Measurements from ENCODE around the gene KLHDC4.
"Not testable (repeated sequence)": the region's sequence is repeated elsewhere in the genome, so short reads cannot be mapped to it uniquely, and the experiment has no call there.

Gene KLHDC4

GRCh38 chr16:87722590-87723225 lies 43.1 kb downstream of the KLHDC4 start:
- Histone ChIP-seq H3K4me3 (ENCODE audit: low read depth, low read length) (no peak overlapping the region), H3K9me3 (ENCODE audit: control insufficient read depth, insufficient read depth, low read length) (no peaks in the 10 kb centered on the region), H3K4me1 (ENCODE audit: control insufficient read depth, insufficient read depth, low read length) (no peaks in the 10 kb centered on the region), H3K36me3 (ENCODE audit: control insufficient read depth, insufficient read depth, low read length) (peaks cover 33% of the 10 kb centered on the region), H3K9ac (ENCODE audit: low read depth, low read length) (no peak overlapping the region), H3K27me3 (ENCODE audit: control insufficient read depth, insufficient read depth, low read length) (no peaks in the 10 kb centered on the region)

- Histone ChIP-seq H3K4me1 (ENCODE audit: control insufficient read depth, insufficient read depth, low read length) (no peaks in the 10 kb centered on the region), H3K9ac (ENCODE audit: low read depth, low read length) (no peak overlapping the region), H3K4me3 (ENCODE audit: low read depth, low read length) (no peak overlapping the region), H3K27me3 (ENCODE audit: control insufficient read depth, insufficient read depth, low read length) (no peaks in the 10 kb centered on the region), H3K36me3 (ENCODE audit: control insufficient read depth, insufficient read depth, low read length) (peaks cover 26% of the 10 kb centered on the region), H3K9me3 (ENCODE audit: control insufficient read depth, insufficient read depth, low read length) (no peaks in the 10 kb centered on the region)
These were observed 43.9 kb downstream of the KLHDC4 start for GRCh38 chr16:87721622-87722585.

- H3K4me3 ChIP-seq (ENCODE audit: low read depth, low read length) = no peak overlapping the region
- H3K9me3 ChIP-seq (ENCODE audit: control insufficient read depth, insufficient read depth, low read length) = no peaks in the 10 kb centered on the region
- no peaks in the 10 kb centered on the region for H3K27me3 ChIP-seq (ENCODE audit: control insufficient read depth, insufficient read depth, low read length)
- no peaks in the 10 kb centered on the region for H3K4me1 ChIP-seq (ENCODE audit: control insufficient read depth, insufficient read depth, low read length)
- H3K9ac ChIP-seq (ENCODE audit: low read depth, low read length) = no peak overlapping the region
- peaks cover 27% of the 10 kb centered on the region for H3K36me3 ChIP-seq (ENCODE audit: control insufficient read depth, insufficient read depth, low read length)
These were observed 45.3 kb downstream of the KLHDC4 start for GRCh38 chr16:87720446-87720845.

GRCh38 chr16:87718831-87719230 lies 47.0 kb downstream of the KLHDC4 start:
- not testable (repeated sequence) for H3K27me3 ChIP-seq (ENCODE audit: control insufficient read depth, insufficient read depth, low read length); H3K9ac ChIP-seq (ENCODE audit: low read depth, low read length); H3K4me1 ChIP-seq (ENCODE audit: control insufficient read depth, insufficient read depth, low read length); H3K4me3 ChIP-seq (ENCODE audit: low read depth, low read length); H3K9me3 ChIP-seq (ENCODE audit: control insufficient read depth, insufficient read depth, low read length)
- peaks cover 37% of the 10 kb centered on the region for H3K36me3 ChIP-seq (ENCODE audit: control insufficient read depth, insufficient read depth, low read length)

GRCh38 chr16:87715658-87716057 lies 50.1 kb downstream of the KLHDC4 start:
- no peak overlapping the region for H3K4me3 ChIP-seq (ENCODE audit: low read depth, low read length)
- H3K9me3 ChIP-seq (ENCODE audit: control insufficient read depth, insufficient read depth, low read length) = no peaks in the 10 kb centered on the region
- no peak overlapping the region for H3K9ac ChIP-seq (ENCODE audit: low read depth, low read length)
- H3K4me1 ChIP-seq (ENCODE audit: control insufficient read depth, insufficient read depth, low read length) = no peaks in the 10 kb centered on the region
- H3K36me3 ChIP-seq (ENCODE audit: control insufficient read depth, insufficient read depth, low read length) = peaks cover 36% of the 10 kb centered on the region
- no peaks in the 10 kb centered on the region for H3K27me3 ChIP-seq (ENCODE audit: control insufficient read depth, insufficient read depth, low read length)

DNA sequence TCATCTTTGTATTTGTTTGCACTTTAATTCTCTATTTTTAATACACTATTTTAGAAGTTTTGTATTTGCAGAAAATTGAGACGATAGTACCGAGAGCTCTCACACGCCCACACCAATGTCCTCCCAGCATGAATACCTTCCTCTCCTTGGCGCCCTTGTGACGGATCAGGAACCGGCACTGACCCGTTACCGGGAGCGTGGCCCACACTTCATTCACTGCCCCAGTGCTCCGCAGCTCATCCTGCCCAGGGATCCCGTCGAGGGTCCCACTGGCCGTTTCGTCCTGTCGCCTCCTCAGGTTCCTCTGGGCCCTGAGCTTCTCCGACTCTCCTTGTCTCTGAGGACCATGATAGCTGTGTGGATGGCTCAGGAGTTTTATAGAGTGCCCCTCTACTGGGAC lies 50.6 kb downstream of the KLHDC4 start:
- Histone ChIP-seq H3K9me3 (ENCODE audit: control insufficient read depth, insufficient read depth, low read length) (no peaks in the 10 kb centered on the region), H3K4me1 (ENCODE audit: control insufficient read depth, insufficient read depth, low read length) (no peaks in the 10 kb centered on the region), H3K27me3 (ENCODE audit: control insufficient read depth, insufficient read depth, low read length) (no peaks in the 10 kb centered on the region), H3K36me3 (ENCODE audit: control insufficient read depth, insufficient read depth, low read length) (peaks cover 36% of the 10 kb centered on the region), H3K9ac (ENCODE audit: low read depth, low read length) (no peak overlapping the region), H3K4me3 (ENCODE audit: low read depth, low read length) (no peak overlapping the region)

DNA sequence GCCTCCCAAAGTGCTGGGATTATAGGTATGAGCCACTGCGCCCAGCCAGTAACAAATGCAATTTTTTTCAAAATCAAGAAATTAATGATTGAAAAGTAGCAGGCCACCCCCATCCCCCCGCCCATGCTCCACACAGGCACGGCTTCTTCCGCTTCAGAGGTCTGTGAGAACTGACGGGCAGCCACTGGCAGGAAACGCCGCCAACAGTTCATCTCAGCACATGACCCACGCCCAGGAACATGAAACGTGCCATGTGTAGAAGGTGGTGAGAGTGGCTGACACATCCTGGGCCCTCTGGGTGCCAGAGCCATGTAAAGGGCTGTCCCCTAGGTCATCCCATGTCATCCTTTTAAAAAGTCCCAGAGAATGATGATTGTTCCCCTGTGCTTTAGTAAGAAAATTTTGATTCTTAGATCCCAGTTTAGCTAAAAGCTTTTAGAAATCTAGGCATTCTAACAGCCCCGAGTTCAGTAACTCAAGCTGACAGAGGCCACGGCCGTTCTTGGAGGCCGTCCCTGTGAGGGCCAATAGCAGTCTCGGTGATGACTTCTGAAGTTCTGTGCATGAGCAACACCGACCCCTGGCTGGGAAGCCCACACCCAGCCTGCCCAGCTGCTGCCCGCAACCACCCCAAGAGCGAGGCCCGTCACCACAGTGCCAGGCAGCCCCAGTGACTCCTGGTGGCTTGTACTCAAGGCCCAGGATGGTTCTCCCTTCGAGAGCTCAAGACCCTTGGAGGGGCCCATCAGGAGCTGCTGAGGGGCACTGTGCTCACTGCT lies 52.1 kb downstream of the KLHDC4 start:
- Histone ChIP-seq H3K36me3 (ENCODE audit: control insufficient read depth, insufficient read depth, low read length) (peaks cover 41% of the 10 kb centered on the region), H3K9me3 (ENCODE audit: control insufficient read depth, insufficient read depth, low read length) (no peaks in the 10 kb centered on the region), H3K27me3 (ENCODE audit: control insufficient read depth, insufficient read depth, low read length) (no peaks in the 10 kb centered on the region), H3K4me1 (ENCODE audit: control insufficient read depth, insufficient read depth, low read length) (no peaks in the 10 kb centered on the region), H3K9ac (ENCODE audit: low read depth, low read length) (no peak overlapping the region), H3K4me3 (ENCODE audit: low read depth, low read length) (no peak overlapping the region)

GRCh38 chr16:87712184-87712762 lies 53.5 kb downstream of the KLHDC4 start:
- H3K9ac ChIP-seq (ENCODE audit: low read depth, low read length) = no peak overlapping the region
- peaks cover 50% of the 10 kb centered on the region for H3K36me3 ChIP-seq (ENCODE audit: control insufficient read depth, insufficient read depth, low read length)
- no peaks in the 10 kb centered on the region for H3K27me3 ChIP-seq (ENCODE audit: control insufficient read depth, insufficient read depth, low read length)
- H3K4me3 ChIP-seq (ENCODE audit: low read depth, low read length) = no peak overlapping the region
- H3K4me1 ChIP-seq (ENCODE audit: control insufficient read depth, insufficient read depth, low read length) = no peaks in the 10 kb centered on the region
- H3K9me3 ChIP-seq (ENCODE audit: control insufficient read depth, insufficient read depth, low read length) = no peaks in the 10 kb centered on the region

- Histone ChIP-seq H3K36me3 (ENCODE audit: control insufficient read depth, insufficient read depth, low read length) (peaks cover 53% of the 10 kb centered on the region), H3K27me3 (ENCODE audit: control insufficient read depth, insufficient read depth, low read length) (no peaks in the 10 kb centered on the region), H3K4me1 (ENCODE audit: control insufficient read depth, insufficient read depth, low read length) (peaks cover 2% of the 10 kb centered on the region), H3K9ac (ENCODE audit: low read depth, low read length) (no peak overlapping the region), H3K4me3 (ENCODE audit: low read depth, low read length) (no peak overlapping the region), H3K9me3 (ENCODE audit: control insufficient read depth, insufficient read depth, low read length) (no peaks in the 10 kb centered on the region)
These were observed 54.9 kb downstream of the KLHDC4 start for GRCh38 chr16:87710887-87711286.

GRCh38 chr16:87709677-87710076 lies 56.1 kb downstream of the KLHDC4 start:
- no peak overlapping the region for H3K4me3 ChIP-seq (ENCODE audit: low read depth, low read length)
- peaks cover 45% of the 10 kb centered on the region for H3K36me3 ChIP-seq (ENCODE audit: control insufficient read depth, insufficient read depth, low read length)
- peaks cover 2% of the 10 kb centered on the region for H3K4me1 ChIP-seq (ENCODE audit: control insufficient read depth, insufficient read depth, low read length)
- no peak overlapping the region for H3K9ac ChIP-seq (ENCODE audit: low read depth, low read length)
- H3K27me3 ChIP-seq (ENCODE audit: control insufficient read depth, insufficient read depth, low read length) = no peaks in the 10 kb centered on the region
- H3K9me3 ChIP-seq (ENCODE audit: control insufficient read depth, insufficient read depth, low read length) = no peaks in the 10 kb centered on the region

GRCh38 chr16:87708881-87709638 lies 56.7 kb downstream of the KLHDC4 start:
- no peak overlapping the region for H3K9ac ChIP-seq (ENCODE audit: low read depth, low read length)
- H3K4me3 ChIP-seq (ENCODE audit: low read depth, low read length) = no peak overlapping the region
- peaks cover 41% of the 10 kb centered on the region for H3K36me3 ChIP-seq (ENCODE audit: control insufficient read depth, insufficient read depth, low read length)
- H3K27me3 ChIP-seq (ENCODE audit: control insufficient read depth, insufficient read depth, low read length) = no peaks in the 10 kb centered on the region
- H3K4me1 ChIP-seq (ENCODE audit: control insufficient read depth, insufficient read depth, low read length) = peaks cover 2% of the 10 kb centered on the region
- no peaks in the 10 kb centered on the region for H3K9me3 ChIP-seq (ENCODE audit: control insufficient read depth, insufficient read depth, low read length)

Measured in iPS-15b (cell line).